ENCODE results near the gene TBX1.
A peak's percentile ranks its signal among the peaks of the same experiment; 100 is the strongest.

Gene TBX1

DNA sequence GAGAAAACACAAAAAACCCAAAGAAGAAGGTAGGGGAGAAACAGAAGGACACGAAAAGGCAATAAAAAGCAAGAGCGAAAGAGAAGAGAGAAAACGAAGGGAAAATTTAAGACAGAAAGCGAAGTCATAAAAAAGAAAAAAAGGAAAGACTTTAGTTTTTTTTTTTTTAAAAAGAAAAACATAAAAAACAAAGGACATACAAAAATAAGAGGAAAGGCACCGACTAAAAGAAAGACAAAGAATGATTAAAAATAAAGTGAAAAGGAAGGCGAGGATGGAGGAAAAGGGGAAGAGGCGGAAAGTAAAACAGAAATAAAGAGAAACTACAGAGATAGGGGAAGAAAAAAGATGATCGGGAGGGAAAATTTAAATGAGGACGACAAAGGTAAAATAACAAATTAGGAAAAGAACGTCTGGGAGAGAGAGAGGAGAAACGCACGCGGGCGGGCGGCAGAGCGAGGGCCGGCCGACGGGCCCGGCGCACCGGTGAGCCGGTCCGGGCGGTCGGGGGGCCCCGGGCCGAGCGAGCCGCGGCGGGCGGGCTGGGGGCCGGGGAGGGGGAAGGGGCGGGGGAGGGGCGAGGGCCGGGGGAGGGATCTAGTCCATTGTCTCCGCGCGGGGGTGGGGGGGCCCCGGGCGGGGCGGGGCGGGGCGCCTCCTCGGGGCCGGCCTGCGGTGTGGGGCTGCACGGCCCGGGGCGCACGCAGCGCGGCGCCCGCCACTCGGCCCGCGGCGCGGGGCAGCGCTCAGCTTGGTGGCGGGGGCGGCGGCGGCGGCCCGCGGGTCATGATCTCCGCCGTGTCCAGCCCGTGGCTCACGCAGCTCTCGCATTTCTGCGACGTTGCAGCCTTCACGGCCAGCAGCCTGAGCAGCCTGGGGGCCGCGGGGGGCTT, at the start of gene TBX1:
Gene TBX1, plus strand, starts transcription at position 721 of the 893 bp plus-strand sequence. Its CDS starts 66 bp downstream, at position 787.
- DNase-seq (ENCODE audit: low spot score) = no peak
- FAIRE-seq = no peak

DNA sequence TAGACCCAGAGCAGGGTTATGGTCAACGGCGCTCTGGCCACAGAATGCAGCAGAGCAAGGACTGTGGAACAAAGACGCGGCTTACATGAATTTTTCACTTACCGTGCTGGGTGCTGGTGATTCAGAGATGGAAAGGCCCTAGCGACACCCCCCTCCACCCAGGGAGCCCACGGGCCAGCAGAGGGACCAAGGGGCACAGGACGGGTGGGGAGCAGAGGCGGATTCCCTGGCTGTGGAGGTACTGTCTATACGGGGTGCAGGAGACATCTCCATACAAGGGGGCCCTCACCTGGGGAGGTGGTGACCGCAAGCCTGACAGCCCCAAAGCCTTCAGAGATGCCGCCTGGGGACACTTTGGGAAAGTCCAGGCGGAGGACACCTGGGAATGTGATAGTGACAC, 47.3 kb upstream of the TBX1 start:
- FAIRE-seq (no peak), DNase-seq (ENCODE audit: low spot score) (no peak)

DNA sequence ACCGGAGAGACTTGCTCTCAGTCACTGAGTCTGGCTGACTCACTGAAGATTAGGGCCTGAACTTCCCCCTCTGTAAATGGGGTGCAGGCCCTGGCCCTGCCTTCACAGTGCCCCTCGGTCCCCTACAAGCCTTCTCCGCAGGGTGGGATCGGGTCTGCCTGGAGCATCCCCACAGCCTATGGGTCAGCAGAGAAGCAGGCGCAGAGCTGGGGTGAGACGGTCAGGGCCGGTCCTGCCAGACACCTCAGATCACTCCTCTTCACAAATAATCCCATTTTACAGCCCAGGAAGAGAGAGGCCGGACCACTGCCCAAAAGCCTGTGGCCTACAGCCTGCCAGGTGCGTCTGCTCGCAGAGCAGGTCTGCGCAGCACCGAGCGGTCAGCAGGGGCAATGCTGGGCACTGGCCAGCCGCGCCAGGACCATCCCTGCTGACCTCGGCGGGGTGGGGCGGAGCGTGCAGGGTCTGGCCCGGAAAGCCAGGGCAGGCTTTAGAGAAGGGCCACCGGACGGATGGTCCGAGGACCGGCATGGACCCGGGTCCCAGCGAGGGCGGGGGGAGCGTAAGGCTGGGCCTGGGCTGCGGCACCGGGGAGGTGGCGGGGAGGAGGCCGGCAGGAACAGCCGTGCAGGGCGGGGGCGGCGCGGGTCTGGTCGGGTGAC, 46.8 kb upstream of the TBX1 start:
- DNase-seq (ENCODE audit: low spot score) (no peak), FAIRE-seq (no peak)

DNA sequence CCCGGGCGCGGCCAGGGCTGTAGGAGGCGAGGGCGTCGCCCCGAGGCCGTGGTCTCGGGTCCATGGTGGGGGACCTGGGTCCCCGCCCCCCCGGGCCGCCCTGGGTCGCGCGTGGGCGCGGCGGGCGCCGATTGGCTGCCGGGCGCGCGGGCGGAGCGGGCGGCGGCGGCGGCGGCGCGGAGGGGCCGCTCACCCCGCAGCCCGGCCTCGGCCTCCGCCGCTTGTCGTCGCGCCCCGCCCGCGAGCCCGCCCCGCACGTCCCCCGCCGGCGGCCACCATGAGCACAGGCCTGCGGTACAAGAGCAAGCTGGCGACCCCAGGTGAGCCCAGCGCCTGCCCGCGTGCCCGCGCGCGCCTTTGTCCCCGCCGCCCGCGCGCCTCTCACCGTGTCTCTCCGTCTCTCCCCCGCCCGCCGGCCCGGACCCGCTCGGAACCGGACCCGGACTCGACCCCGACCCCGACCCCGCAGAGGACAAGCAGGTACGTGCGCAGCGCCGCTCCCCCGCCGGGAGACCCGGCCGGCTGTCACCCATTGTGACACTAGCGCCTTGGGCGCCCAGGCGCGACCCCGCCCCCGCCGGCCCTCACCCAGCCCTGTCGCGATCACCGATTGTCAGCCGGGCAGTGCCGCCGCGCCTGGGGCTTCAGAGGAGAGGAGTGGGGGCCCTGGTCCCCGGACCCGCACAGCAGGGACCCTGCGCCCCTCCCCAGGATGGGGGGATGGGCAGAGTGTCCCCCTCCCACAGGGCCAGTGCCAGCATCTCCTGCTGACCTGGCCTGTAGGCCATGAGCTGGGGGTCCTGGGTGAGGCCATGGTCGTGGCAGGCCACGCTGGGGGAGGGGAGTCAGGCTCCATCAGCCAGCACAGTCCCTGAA, 46.0 kb upstream of the TBX1 start, which contains the start of gene SEPTIN5:
Gene SEPTIN5, plus strand, starts transcription at position 192 of the 876 bp plus-strand sequence. Its CDS starts 86 bp downstream, at position 278.
- DNase-seq (ENCODE audit: low spot score) (no peak), FAIRE-seq (no peak)

DNA sequence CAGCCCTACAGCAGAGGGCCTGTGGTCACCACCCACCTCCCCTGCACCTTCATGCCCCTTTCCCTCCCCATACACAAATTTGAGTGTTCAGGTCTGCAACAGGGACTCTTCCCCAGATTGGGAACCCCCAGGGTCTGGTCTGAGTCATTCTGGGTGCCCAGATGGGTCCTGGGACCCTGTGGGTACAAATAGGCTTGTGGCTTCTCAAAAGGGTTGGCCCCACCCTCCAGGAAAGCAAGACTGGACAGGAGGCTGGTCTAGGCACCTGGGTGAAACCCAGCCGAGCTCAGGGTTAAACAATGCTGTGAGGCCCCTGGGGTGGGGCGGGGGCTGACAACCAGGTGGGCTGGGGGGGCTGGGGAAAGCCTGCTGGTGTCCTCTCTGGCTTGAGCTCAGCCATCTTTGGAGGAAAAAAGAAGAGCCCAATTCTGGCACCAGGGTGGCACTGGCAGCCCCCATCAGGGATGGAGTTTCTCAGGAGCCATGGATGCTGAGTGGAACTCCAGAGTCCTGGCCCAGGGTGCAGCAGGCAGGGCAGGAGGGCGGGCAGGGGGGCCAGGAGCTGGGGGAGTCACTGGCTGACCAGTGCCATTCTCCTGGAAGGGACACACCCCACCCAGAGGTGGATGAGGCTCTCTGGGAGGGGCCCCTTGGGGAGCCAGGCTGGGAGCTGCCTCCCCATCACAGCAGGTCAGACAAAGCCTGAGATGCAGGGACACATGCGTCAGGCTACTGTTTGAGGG, 45.2 kb upstream of the TBX1 start:
- DNase-seq (ENCODE audit: low spot score) = no peak

DNA sequence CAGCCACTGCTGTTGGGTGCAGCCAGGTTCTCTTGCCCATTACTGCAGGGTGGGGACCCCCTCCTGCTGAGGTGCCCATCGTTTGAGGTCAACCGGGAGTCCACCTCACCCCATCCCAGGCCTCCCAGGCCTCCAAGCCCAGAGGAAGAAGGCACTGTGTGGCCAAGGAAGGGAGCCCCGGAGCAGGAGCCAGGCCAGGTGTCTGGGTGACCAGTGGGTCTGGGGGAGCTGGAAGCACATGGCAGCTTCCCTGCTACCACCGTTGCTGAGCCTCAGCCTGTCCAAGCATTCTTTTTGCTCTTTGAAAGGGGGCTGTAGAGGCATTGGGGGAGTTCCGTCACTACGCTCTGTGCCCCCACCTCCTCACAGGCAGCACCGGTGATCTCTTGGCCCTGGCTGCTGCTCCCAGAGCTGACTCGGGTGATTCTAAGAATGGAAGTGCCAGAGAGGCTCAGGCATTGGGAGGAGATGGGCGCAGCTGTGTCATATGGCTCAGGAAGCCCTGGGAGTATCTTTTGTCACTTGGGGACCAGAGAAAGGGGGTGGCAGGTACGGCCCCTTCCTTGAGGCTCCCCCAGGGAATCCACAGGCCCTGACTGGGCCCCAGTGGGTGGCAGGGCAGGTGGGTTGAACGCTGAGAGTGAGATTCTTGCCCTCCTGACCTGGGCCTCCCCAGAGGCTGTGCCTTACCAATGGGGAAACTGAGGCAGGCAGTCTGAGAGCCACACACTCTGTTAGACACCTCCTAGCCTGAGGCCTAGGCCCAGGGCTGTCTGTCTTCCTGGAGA, 44.3 kb upstream of the TBX1 start:
- no peak for DNase-seq (ENCODE audit: low spot score)
- FAIRE-seq = no peak

More for the DNA sequence above, 45.2 kb upstream of the TBX1 start:
- FAIRE-seq = no peak

DNA sequence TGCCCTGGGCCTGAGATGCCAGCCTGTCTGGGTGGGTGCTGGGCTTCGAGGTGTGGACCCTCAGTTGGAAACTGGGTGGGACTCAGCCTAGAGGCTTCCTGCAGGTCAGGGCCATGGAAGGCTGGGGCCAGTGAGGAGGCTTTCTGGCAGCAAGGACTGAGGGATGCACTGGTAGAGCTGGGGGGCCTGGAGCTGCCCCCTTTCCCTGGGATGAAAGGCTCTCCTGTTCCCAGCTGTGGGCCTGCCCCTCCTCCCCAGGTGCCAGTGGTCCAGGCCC, 43.8 kb upstream of the TBX1 start:
- DNase-seq (ENCODE audit: low spot score) (no peak), FAIRE-seq (no peak)

DNA sequence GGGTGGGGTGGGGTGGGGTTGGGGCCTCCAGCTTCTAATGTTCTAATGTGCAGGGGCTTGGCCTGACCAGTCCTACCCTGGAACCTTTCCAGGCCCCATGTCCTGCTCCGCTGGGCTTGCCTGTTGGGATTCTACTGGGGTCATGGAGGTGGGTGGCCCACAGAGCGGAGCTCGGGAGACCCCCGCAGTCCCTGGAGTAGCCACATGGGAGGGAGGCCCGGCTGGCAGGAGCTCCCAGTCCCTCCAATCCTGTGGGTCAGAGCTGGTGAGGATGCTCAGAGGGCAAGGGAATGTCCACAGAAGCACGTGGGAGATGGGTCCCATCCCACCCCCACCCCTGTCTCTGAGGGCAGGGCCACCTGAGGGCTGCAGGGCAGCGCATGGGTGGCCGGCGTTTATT, 43.4 kb upstream of the TBX1 start:
- DNase-seq (ENCODE audit: low spot score) (no peak), FAIRE-seq (no peak)

DNA sequence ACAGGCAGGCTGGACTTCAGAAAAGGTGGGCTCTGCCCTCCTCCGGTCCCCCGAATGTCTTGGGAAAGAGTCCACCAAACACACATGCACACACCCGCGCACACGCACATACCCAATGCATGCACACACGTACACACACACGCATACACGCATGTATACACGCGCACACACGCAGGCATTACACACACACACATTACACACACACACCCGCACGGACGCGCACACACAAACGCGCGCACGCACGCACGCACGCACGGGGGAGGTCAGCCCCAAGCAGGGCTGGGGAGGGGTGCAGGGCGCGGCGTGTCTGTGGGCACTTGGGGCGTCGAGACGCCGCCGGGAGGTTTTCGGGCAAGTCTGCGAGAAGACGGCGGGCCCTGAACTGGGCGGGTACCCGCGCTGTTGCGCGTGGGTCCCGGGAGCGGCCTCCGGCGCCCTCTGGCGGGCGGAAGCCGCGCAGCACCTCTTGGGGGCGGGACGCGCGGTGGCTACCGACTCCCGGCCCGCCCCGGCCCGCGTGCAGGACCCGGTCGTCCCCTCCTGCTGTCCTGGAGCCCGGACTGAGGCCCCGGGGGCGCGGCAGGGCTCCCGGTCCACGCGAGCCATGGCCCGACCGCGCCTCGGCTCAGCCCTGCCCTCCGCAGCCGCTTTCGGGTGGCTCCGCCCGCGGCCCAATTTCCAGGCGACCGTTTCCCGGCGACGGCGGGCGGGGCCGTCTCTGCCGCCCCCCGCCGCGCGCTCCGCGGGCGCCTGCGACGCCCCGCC, 42.7 kb upstream of the TBX1 start:
- FAIRE-seq = no peak
- DNase-seq (ENCODE audit: low spot score) = peak; percentile 33

DNA sequence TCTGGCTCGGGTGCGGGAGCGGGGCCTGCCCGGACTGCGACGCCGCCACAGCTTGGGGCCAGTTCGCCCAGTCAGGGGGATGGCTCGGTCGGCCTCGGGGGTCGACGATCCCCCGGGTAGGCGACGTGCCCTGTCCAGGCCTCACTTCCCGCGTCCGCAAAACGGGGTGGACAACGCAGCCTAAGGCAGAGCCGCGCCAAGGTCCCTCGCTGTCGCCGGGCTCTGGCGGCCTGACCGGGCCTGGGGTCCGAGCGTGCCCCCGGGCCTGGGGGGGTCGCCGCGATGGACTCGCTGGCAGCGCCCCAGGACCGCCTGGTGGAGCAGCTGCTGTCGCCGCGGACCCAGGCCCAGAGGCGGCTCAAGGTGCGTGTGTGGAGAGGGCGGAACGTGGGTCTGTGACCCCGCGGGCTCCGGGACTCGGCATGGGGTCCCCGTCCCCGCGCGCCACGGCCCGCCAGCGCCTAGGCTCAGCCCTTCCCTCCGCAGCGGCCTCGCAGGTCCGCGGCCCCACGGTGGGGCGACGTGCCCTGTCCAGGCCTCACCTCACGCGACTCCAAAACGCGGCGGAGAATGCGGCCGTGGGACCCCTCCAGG, 42.0 kb upstream of the TBX1 start:
- FAIRE-seq = no peak
- DNase-seq (ENCODE audit: low spot score) = no peak

DNA sequence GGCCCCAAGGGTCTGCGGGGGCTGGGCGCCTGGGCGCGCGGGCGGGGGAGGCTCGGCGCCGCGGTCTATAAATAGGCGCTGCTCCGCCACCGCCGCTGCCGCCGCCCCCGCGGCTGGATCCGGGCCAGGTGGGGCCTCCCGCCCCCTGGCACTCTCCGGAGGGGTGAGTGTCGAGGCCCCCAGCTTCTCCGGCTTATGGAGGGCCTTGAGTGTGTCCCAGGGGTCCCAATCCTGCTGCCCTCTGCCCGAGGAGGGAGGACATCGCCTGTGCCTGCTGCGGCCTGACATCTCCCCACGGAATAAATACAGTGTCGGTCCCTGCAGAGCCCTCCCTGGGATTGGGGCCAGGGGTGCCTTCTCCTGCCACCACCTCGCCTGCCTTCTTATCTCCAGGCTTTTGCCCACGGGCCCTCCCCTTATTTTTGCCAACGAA, 41.5 kb upstream of the TBX1 start:
- no peak for FAIRE-seq
- DNase-seq (ENCODE audit: low spot score) = no peak

DNA sequence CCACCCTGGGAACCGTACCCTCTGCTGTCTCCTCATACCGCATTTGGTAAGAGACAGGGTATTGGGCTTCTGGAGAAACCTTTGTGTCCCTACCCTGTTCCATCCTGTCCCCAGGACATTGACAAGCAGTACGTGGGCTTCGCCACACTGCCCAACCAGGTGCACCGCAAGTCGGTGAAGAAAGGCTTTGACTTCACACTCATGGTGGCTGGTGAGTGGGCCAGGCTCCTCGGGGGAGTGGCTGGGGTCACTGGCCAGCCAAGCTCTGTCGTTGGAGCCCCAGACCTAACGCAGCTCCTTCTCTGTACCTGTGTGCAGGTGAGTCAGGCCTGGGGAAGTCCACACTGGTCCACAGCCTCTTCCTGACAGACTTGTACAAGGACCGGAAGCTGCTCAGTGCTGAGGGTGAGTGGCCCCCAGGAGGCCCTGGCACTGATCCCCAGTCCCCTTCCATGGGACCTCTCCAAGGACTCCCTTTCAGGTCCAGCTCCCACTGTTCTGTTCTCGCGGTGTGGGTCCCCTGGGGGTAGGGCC, 41.0 kb upstream of the TBX1 start:
- FAIRE-seq (no peak), DNase-seq (ENCODE audit: low spot score) (no peak)

DNA sequence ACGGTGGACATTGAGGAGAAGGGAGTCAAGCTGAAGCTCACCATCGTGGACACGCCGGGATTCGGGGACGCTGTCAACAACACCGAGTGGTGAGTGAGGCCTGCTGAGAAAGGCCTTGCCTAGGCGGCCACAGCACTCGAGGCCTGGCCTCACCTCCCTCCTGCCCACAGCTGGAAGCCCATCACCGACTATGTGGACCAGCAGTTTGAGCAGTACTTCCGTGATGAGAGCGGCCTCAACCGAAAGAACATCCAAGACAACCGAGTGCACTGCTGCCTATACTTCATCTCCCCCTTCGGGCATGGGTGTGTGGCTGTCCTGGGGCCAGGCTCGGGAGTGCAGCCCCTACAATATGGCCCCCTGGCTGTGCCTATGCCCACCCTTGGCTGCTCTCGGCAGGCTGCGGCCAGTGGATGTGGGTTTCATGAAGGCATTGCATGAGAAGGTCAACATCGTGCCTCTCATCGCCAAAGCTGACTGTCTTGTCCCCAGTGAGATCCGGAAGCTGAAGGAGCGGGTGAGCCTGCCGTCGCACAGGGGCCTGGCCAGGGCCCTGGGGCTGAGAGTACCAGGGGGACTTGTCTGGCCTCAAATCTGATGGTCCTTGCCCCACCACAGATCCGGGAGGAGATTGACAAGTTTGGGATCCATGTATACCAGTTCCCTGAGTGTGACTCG, 40.3 kb upstream of the TBX1 start:
- DNase-seq (ENCODE audit: low spot score) (no peak), FAIRE-seq (no peak)

DNA sequence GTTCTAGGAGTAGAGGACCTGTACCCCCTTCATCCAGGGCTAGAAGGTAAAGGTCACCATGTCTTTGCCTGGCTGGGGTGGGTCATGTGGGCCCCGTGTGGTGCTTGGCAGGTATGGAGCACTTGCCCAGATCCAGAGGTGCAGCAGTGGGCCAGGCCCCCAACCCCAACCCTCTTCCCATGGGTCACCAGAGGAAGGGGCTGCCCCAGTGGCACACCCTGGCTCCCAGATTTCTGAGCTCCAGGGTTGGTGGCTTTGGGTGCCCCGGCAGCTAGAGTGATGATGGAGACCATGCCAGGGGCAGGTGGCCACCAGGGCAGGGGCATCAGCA, 39.6 kb upstream of the TBX1 start:
- DNase-seq (ENCODE audit: low spot score) (no peak), FAIRE-seq (no peak)

DNA sequence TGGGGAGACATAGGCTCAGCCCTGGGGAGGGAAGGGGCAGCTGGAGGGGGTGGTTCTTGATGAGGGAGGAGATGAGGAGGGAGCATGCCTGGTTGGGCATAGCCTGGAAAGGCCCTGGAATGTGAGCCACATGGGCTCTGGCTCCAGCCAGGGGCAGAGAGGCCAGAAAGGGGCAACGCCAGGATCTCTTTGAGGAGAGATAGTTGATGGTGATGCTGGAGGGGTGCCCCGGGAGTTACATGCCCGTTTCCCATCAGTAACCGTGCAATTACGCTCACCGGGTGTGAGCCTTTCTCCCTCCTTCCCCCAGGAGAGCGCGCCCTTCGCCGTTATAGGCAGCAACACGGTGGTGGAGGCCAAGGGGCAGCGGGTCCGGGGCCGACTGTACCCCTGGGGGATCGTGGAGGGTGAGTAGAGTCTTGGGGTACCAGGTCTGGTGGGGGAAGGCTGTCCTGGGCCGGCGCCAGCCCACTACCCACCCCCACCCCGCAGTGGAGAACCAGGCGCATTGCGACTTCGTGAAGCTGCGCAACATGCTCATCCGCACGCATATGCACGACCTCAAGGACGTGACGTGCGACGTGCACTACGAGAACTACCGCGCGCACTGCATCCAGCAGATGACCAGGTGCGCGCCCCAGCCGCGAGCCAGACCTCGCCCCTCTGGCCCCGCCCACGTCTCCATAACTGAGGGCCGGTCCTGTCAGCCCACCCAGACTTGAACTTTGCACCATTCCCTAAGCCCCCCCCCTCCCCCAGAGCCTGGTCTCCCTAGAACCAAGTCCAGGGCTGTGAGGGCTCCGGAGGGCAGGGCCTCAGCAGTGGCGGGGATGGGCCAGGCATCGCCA, 39.0 kb upstream of the TBX1 start:
- DNase-seq (ENCODE audit: low spot score) = no peak
- FAIRE-seq = no peak

DNA sequence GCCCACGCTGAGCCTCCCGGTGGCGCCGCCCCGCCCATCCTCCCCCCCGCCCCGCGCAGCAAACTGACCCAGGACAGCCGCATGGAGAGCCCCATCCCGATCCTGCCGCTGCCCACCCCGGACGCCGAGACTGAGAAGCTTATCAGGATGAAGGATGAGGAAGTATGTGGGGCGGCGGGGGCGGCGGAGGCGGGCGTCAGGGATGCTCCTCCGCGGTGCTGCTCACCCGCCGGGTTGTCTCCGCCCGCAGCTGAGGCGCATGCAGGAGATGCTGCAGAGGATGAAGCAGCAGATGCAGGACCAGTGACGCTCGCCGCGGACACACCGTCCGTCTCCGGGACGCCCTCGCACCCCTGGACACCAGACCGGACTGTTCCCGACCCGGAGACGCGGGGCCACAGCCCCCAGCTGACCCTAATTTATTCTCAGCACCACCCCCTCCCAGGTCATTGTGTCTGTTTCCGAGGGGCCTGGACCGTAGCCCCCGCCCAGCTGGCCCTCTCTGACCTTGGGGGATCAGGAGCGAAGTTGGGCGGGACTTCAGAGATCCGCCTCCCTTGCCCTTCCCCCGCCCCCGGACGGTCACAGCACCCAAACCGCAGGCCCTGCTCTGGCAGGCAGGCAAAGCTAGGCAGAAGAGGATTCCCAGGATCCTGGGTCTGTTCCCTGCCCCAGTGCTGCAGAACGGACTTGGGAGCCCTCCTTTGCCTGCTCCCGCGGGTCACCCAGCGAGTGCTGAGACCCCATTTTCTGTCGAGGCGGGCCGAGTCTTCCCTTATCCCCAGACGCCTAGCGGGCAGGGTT, 38.2 kb upstream of the TBX1 start:
- no peak for DNase-seq (ENCODE audit: low spot score)
- no peak for FAIRE-seq

DNA sequence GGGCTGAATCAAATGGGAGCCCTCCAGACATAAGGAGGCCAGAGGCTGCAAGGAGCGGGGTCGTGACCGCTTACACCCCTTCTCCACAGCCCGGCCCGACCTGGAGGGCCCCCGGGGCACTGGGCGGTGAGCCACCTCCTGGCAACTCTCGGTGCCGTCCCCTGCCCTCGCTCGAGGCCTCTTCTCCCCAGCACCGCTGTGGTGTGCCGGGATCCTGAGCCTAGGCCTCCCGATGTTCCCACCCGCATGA, 37.7 kb upstream of the TBX1 start:
- FAIRE-seq (no peak), DNase-seq (ENCODE audit: low spot score) (no peak)
